HepG2 (cell line): ENCODE measurements around the gene AMBRA1. TPM values are rescaled to one million over a fixed set of nuclear protein-coding genes. Genes with fewer than 3 reads are reported as not detected.

Experiments used
- ELF3 ChIP-seq: IDR thresholded peaks from 2 replicates; pipeline ENCODE4 v1.6.1; 2016; ENCODE audit warnings: missing genetic modification reagents, missing compliant biosample characterization
- IRF2 ChIP-seq: IDR thresholded peaks from 2 replicates; pipeline ENCODE4 v1.6.1; 2018; ENCODE audit warnings: missing genetic modification reagents, missing compliant biosample characterization
- KLF15 ChIP-seq: sonication (generic); formaldehyde crosslinking; IDR thresholded peaks from 2 replicates; pipeline ENCODE4 v1.8.1; 2023; ENCODE audit warnings: borderline replicate concordance, mild to moderate bottlenecking, inconsistent platforms, missing genetic modification reagents, mixed read lengths
- PRPF4 ChIP-seq: fragments of 200-400 bp; formaldehyde crosslinking; IDR thresholded peaks from 2 replicates; pipeline ENCODE4 v1.6.1; 2016; ENCODE audit warnings: low read length, low read depth; ENCODE audit not compliant: poor library complexity, severe bottlenecking
- SYNCRIP ChIP-seq: fragments of 200-400 bp; formaldehyde crosslinking; IDR thresholded peaks from 2 replicates; pipeline ENCODE4 v1.6.1; 2018; ENCODE audit warnings: mild to moderate bottlenecking, low read depth, low read length; ENCODE audit not compliant: insufficient read depth
- TEAD2 ChIP-seq: sonication (generic); formaldehyde crosslinking; IDR thresholded peaks from 2 replicates; pipeline ENCODE4 v1.9.0; 2021; ENCODE audit warnings: missing genetic modification reagents
- TRAFD1 ChIP-seq: sonication (generic); formaldehyde crosslinking; IDR thresholded peaks from 2 replicates; pipeline ENCODE4 v1.5.1; 2020; ENCODE audit warnings: missing genetic modification reagents, mild to moderate bottlenecking, borderline replicate concordance
- ZBTB39 ChIP-seq: sonication (generic); formaldehyde crosslinking; IDR thresholded peaks from 2 replicates; pipeline ENCODE4 v1.5.0; 2020; ENCODE audit warnings: missing genetic modification reagents
- ZBTB4 ChIP-seq: sonication (generic); formaldehyde crosslinking; IDR thresholded peaks from 2 replicates; pipeline ENCODE4 v1.4.0; 2020; ENCODE audit warnings: missing genetic modification reagents, mild to moderate bottlenecking, borderline replicate concordance
- ZNF253 ChIP-seq: sonication (generic); formaldehyde crosslinking; IDR thresholded peaks from 2 replicates; pipeline ENCODE4 v1.8.0; 2022; ENCODE audit warnings: mild to moderate bottlenecking, missing genetic modification reagents, borderline replicate concordance
- ZNF646 ChIP-seq: sonication (generic); formaldehyde crosslinking; IDR thresholded peaks from 2 replicates; pipeline ENCODE4 v1.9.0; 2021; ENCODE audit warnings: mild to moderate bottlenecking, missing genetic modification reagents
- polyA plus RNA-seq, 8 experiments: library from polyadenylated mRNA; depleted of rRNA in 3 of 8; stranded (reverse) in 7 of 8; unstranded in 1 of 8; fragments of >200 nt; fragmentation: Illumina TruSeq in 4 of 8; extraction: Trizol in 4 of 8; gene quantifications; 2 replicates each; pipeline versions ENCODE4 v1.2.1 to v1.2.3, GENCODE V29; 2011 to 2016; ENCODE audit warnings: low read depth in 4 of 8, missing spikeins in 1 of 8, mixed read lengths in 1 of 8; ENCODE audit not compliant: insufficient read depth in 1 of 8
- total RNA-seq, 5 experiments: library from RNA; depleted of rRNA; stranded (reverse); fragments of >200 nt; fragmentation: Illumina TruSeq; extraction: Trizol; gene quantifications; 2 replicates each; pipeline ENCODE4 v1.2.3, GENCODE V29; 2016; ENCODE audit warnings: low read depth in 1 of 5
- TF ChIP-seq, protein P1 (sequence below), 2 experiments: fragments of 450-650 bp in 1 of 2; sonication (generic) in 1 of 2; formaldehyde crosslinking; IDR thresholded peaks; 2 replicates each; pipeline versions ENCODE4 v1.5.0 to v1.8.0; 2020 to 2022; ENCODE audit warnings: mild to moderate bottlenecking in 1 of 2, missing genetic modification reagents in 1 of 2

The AMBRA1 gene
- total and polyA plus RNA-seq, 2 of the 13 experiments (the other 11 are each of a cell fraction or from before 2014, with no cell fraction given), result 15.7 to 26.0 TPM

DNA sequence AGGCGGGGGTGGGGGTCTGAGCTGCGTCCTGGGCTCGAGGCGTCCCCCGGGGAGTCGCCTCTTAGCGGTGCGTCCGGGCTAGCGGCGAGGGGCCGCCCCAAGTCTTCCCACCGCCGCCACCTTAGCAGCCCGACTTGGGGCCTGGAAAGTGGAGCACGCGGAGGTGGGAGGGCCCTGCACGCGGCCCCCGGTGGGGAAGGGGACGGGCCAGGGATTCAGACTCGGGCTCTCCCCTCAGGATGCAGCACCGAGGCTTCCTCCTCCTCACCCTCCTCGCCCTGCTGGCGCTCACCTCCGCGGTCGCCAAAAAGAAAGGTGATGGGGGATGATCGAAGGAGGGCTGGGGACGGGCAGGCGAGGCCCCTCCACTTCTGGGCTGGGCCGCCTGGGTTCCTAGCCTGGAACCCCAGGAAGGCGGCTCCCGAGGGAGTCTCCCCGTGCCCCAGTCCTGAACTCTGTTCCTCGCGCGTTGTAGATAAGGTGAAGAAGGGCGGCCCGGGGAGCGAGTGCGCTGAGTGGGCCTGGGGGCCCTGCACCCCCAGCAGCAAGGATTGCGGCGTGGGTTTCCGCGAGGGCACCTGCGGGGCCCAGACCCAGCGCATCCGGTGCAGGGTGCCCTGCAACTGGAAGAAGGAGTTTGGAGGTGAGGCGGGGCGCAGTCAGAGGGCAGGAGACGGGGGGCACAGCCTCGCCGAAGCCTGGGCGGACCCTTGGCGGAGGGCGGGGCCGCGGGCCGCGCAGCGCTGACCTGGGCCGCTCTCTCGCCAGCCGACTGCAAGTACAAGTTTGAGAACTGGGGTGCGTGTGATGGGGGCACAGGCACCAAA, 211.8 kb downstream of the AMBRA1 start (continued):
- TF ChIP-seq ZBTB4 (CRISPR knock-in tag) (no peak), ZBTB39 (CRISPR knock-in tag) (no peak; the same call in 1 of the 2 replicates), TRAFD1 (CRISPR knock-in tag) (no peak), ELF3 (CRISPR knock-in tag) (no peak), KLF15 (CRISPR knock-in tag) (0 out of 2 replicates have a peak, but pooled peaks have one; percentile 3), PRPF4 (no peak), TEAD2 (CRISPR knock-in tag) (no peak), ZNF253 (CRISPR knock-in tag) (no peak), SYNCRIP (no peak), ZNF646 (CRISPR knock-in tag) (no peak; the same call in 1 of the 2 replicates), IRF2 (CRISPR knock-in tag) (0 out of 2 replicates have a peak, but pooled peaks have one; percentile 46)
- TF ChIP-seq, protein P1, sequence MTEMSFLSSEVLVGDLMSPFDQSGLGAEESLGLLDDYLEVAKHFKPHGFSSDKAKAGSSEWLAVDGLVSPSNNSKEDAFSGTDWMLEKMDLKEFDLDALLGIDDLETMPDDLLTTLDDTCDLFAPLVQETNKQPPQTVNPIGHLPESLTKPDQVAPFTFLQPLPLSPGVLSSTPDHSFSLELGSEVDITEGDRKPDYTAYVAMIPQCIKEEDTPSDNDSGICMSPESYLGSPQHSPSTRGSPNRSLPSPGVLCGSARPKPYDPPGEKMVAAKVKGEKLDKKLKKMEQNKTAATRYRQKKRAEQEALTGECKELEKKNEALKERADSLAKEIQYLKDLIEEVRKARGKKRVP (CRISPR knock-in tag; IDR thresholded peaks at IDR 0.05), result no peak
